Right atrium auricular region (tissue), 2 donors: Measurements from ENCODE around the gene MED16. TPM values are rescaled to one million over a fixed set of nuclear protein-coding genes. Genes with fewer than 3 reads are reported as not detected.

ENCODE experiments used
- DNase-seq: peaks from one replicate; pipeline ENCODE4 v3.0.0-alpha.2; 2019; ENCODE audit warnings: low spot score
- H3K27ac ChIP-seq, 2 donors: fragments of 200-600 bp; sonication (generic); 1 replicate in 1 of 2; 2 replicates in 1 of 2; pipeline ENCODE4 v1.5.1; 2016 to 2019
- H3K27me3 ChIP-seq, 2 donors: fragments of 200-600 bp; sonication (generic); one replicate each; pipeline versions ENCODE4 v1.5.1 to v1.6.0; 2017 to 2019
- H3K36me3 ChIP-seq: fragments of 200-600 bp; sonication (generic); one replicate; pipeline ENCODE4 v1.5.1; 2016
- H3K4me1 ChIP-seq, 2 donors: fragments of 200-600 bp; sonication (generic); one replicate each; pipeline versions ENCODE4 v1.5.1 to v1.6.0; 2017 to 2019
- H3K4me3 ChIP-seq, 2 donors: fragments of 200-600 bp; sonication (generic); 1 replicate in 1 of 2; 2 replicates in 1 of 2; pipeline ENCODE4 v1.5.1; 2017 to 2019; ENCODE audit warnings: mild to moderate bottlenecking in 1 of 2, moderate library complexity in 1 of 2
- H3K9me3 ChIP-seq, 2 donors: fragments of 200-600 bp; sonication (generic); one replicate each; pipeline ENCODE4 v1.5.1; 2019
- total RNA-seq, 2 donors: library from RNA; depleted of rRNA; stranded (reverse); fragments of >200 nt; gene quantifications; one replicate each; pipeline ENCODE4 v1.1.0, GENCODE V29; 2016
- TF ChIP-seq, protein P1 (sequence below), 2 donors: fragments of 200-600 bp; sonication (generic); IDR thresholded peaks; one replicate each; pipeline ENCODE4 v1.5.1; 2019; ENCODE audit warnings: antibody characterized with exemption in 2 of 2

Gene MED16
- total RNA-seq, 2 donors from 2014 or later = 17.7 to 26.5 TPM

DNA sequence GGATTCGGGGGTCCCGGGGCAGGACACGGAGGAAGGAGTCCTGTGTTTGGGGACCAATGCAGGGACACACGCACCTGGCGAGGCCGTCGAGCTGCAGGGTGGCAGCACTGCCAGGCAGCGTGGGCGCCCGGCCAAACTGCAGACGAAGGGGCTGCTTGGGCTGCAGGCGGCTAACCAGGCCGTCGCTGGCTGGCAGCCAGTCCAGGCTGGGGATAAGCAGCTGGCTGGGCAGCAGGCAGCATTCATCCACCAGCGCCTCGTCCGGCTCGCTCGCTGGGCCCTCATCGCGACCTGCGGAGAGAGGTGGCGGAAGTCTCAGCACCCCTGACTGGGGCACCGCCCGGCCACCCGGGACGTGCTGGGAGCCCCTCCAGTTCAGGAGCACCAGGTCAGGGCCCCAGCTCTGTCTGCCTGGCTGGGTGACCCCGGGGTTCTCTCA is 22.0 kb downstream of the MED16 start:
- Histone ChIP-seq H3K27ac (peak overlapping the region; percentile 22 to 43), H3K27me3 (no peaks in the 10 kb centered on the region), H3K36me3 (peaks cover 44% of the 10 kb centered on the region), H3K9me3 (no peaks in the 10 kb centered on the region), H3K4me3 (no peak overlapping the region), H3K4me1 (peaks cover 0 to 13% of the 10 kb centered on the region in 2 donors)
- DNase-seq = no peak
- TF ChIP-seq, protein P1, sequence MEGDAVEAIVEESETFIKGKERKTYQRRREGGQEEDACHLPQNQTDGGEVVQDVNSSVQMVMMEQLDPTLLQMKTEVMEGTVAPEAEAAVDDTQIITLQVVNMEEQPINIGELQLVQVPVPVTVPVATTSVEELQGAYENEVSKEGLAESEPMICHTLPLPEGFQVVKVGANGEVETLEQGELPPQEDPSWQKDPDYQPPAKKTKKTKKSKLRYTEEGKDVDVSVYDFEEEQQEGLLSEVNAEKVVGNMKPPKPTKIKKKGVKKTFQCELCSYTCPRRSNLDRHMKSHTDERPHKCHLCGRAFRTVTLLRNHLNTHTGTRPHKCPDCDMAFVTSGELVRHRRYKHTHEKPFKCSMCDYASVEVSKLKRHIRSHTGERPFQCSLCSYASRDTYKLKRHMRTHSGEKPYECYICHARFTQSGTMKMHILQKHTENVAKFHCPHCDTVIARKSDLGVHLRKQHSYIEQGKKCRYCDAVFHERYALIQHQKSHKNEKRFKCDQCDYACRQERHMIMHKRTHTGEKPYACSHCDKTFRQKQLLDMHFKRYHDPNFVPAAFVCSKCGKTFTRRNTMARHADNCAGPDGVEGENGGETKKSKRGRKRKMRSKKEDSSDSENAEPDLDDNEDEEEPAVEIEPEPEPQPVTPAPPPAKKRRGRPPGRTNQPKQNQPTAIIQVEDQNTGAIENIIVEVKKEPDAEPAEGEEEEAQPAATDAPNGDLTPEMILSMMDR (IDR thresholded peaks at IDR 0.05) = no peak

DNA sequence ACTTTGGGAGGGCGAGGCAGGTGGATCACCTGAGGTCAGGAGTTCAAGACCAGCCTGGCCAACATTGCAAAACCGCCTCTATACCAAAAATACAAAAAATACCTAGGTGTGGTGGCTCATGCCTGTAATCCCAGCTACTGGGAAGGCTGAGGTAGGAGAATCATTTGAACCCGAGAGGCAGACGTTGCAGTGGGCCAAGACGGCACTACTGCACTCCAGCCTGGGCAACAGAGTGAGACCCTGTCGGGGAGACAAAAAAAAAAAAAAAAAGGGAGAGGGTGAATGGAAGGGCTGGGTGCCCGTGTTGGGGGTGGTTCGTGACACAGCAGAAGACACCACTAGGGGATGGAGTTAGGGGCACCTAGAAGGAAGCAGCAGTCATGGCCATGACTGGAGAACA is 22.7 kb downstream of the MED16 start:
- Histone ChIP-seq H3K4me3 (no peak overlapping the region), H3K9me3 (no peaks in the 10 kb centered on the region), H3K27ac (peak overlapping the region in 1 of 2 donors; percentile 68), H3K36me3 (peaks cover 37% of the 10 kb centered on the region), H3K4me1 (peaks cover 0 to 13% of the 10 kb centered on the region in 2 donors), H3K27me3 (no peaks in the 10 kb centered on the region)
- no peak for DNase-seq
- TF ChIP-seq, protein P1 (IDR thresholded peaks at IDR 0.05) = no peak

DNA sequence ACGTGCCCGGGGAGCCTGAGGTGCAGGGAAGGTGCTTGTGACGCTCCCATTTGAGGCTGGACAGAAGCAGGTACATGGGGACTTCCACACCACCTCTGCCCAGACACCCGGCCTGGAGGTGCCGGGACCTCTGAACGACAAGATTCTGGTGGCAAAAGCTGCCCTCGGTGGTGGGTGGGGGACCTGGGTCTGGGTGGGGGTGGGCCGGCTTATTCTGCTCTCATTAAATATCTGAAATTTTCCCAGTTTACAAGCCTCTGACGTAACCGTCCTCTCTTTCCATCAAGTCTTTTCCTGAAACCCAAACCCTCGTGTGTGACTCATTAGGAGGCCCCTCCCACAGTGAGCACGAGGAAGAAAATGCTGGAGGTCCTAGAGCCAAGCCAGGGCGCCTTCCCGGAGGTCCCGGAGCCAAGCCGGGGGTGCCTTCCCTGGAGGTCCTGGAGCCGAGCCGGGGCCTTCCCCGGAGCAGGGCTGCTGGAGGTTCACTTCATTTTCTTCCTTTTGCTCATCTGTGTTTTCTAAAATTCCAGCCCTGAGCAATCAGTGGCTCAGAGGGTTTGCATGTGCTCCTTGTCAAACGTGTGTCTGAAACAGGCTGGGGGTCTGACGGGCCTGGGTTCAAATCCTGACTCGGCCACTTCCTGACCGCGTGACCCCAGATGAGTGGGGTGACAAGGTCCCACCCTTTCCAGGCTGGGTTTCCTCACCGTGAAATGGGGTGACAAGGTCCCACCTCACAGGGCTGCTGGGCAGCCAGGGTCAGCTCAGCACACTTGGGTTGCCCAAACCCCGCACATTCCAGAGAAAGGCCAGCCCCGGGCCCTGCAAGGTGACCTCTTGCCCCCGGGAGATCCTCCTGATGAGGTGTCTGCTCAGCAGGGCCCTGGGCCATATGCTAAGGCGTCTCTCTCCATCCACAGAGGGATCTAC is 23.5 kb downstream of the MED16 start:
- no peaks in the 10 kb centered on the region for H3K9me3 ChIP-seq
- H3K4me1 ChIP-seq = peaks cover 0 to 13% of the 10 kb centered on the region in 2 donors
- no peak overlapping the region for H3K4me3 ChIP-seq
- H3K27ac ChIP-seq = peak overlapping the region; percentile 68 to 78
- H3K27me3 ChIP-seq = no peaks in the 10 kb centered on the region
- peak; percentile 87 for DNase-seq
- peaks cover 29% of the 10 kb centered on the region for H3K36me3 ChIP-seq
- TF ChIP-seq, protein P1 (IDR thresholded peaks at IDR 0.05) = no peak

DNA sequence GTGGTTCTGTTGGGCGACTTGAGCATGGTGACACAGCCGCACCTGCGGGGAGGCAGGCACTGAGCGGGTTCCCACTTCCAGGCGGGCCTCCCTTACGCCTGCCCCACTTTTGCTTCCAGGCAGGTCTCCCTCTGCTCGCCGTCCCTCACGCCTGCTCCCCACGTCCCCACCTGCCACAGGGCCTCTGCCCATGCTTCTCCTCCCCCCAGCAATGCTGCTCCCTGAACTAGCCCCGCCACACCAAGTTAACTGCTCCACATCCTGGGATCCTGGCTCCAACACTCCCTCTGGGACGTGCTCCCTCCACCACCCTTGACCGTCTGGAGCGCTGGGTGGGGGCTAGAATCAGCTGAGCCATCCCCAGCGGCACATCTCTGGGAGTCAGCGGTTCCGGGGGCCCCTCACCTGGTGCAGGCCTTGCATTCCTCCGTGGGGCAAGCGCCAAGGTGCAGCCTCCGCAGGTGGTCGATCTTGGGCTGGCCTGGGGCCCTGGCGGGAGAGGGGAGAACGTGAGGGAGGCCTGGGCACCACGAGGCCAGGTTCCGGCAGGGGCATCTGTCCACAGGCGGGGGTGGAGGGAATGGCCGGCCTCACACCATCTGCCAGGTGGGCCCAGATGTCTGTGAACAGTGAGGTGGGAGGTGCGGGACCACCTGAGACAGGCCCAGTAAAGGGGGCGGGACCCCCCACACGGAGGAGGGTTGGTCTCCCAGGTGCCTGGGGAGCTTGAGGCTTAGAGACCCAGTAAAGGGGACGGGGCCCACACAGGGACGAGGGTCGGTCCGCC is 24.3 kb downstream of the MED16 start:
- Histone ChIP-seq H3K27ac (peak overlapping the region; percentile 68 to 78), H3K4me3 (no peak overlapping the region), H3K27me3 (no peaks in the 10 kb centered on the region), H3K4me1 (peaks cover 0 to 14% of the 10 kb centered on the region in 2 donors), H3K36me3 (peaks cover 24% of the 10 kb centered on the region), H3K9me3 (no peaks in the 10 kb centered on the region)
- no peak for DNase-seq
- TF ChIP-seq, protein P1 (IDR thresholded peaks at IDR 0.05) = no peak

DNA sequence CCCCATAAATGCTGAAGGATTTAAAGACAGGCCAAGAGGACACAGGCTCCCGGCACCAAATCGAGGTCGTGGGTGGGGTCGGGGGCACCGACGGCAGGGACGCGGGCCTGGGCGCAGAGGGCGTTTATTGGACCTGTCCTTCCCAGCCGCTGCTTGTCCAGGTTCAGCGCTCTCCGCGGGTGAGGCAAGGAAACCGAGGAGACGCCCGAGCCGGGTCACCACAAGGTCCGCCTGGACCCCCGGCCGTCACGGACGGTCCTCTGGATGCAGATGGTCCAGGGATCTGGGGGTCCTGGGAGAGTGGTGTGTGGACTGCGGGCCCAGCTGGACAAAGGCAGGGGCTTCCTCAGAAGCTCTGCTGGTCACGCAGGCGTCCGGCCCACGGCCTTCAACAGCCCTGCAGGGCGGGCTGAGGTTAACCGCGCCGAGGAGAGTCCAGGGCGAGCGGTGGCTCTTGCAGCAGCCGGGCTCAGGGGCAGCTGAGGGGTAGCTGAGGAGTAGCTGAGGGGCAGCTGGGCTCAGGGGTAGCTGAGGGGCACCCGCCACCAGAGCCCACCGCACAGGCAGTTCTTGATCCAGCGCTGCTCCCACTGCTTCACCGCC is 25.0 kb downstream of the MED16 start:
- no peak for DNase-seq
- H3K4me3 ChIP-seq = no peak overlapping the region
- peaks cover 20% of the 10 kb centered on the region for H3K36me3 ChIP-seq
- TF ChIP-seq, protein P1 (IDR thresholded peaks at IDR 0.05) = no peak
- H3K27me3 ChIP-seq = no peaks in the 10 kb centered on the region
- H3K27ac ChIP-seq = no peak overlapping the region
- peaks cover 0 to 21% of the 10 kb centered on the region in 2 donors for H3K4me1 ChIP-seq
- no peaks in the 10 kb centered on the region for H3K9me3 ChIP-seq
